Heart right ventricle (tissue), 16 donors: ENCODE results near the gene FAHD1. TPM values are rescaled to one million over a fixed set of nuclear protein-coding genes. Genes with fewer than 3 reads are reported as not detected.

Experiments used
- ATAC-seq, 8 donors: fragments of 200-7000 bp; cut with Tn5 transposase; one replicate each; pipeline ENCODE4 v1.9.1; 2020; ENCODE audit warnings: mild to moderate bottlenecking in 8 of 8, moderate library complexity in 8 of 8, moderate number of reproducible peaks in 1 of 8
- DNase-seq, 2 donors: peaks; one replicate each; pipeline ENCODE4 v3.0.0-alpha.2; 2020
- H3K27ac ChIP-seq, 10 donors: fragments of 200-600 bp; sonication (generic) in 2 of 10; one replicate each; pipeline versions ENCODE4 v1.5.0 to v1.8.0; 2020 to 2022; ENCODE audit warnings: mild to moderate bottlenecking in 3 of 10
- H3K27me3 ChIP-seq, 7 donors: fragments of 200-600 bp; one replicate each; pipeline ENCODE4 v1.8.0; 2021 to 2022; ENCODE audit warnings: mild to moderate bottlenecking in 2 of 7
- H3K36me3 ChIP-seq, 9 donors: fragments of 200-600 bp; sonication (generic) in 1 of 9; one replicate each; pipeline versions ENCODE4 v1.5.0 to v1.8.0; 2020 to 2022; ENCODE audit warnings: mild to moderate bottlenecking in 2 of 9
- H3K4me1 ChIP-seq, 9 donors: fragments of 200-600 bp; sonication (generic) in 1 of 9; one replicate each; pipeline versions ENCODE4 v1.5.0 to v1.8.0; 2020 to 2022; ENCODE audit warnings: mild to moderate bottlenecking in 4 of 9
- H3K4me3 ChIP-seq, 10 donors: fragments of 200-600 bp; sonication (generic) in 2 of 10; one replicate each; pipeline versions ENCODE4 v1.5.0 to v1.8.0; 2020 to 2022; ENCODE audit warnings: mild to moderate bottlenecking in 7 of 10, moderate library complexity in 2 of 10
- H3K9me3 ChIP-seq, 11 donors: fragments of 200-600 bp in 10 of 11; sonication (generic) in 2 of 11; one replicate each; pipeline versions ENCODE4 v1.5.0 to v1.8.0; 2013 to 2022; ENCODE audit warnings: mild to moderate bottlenecking in 2 of 11, control low read depth in 1 of 11, moderate library complexity in 1 of 11
- CTCF ChIP-seq, 9 donors: fragments of 200-600 bp; sonication (generic) in 2 of 9; IDR thresholded peaks; one replicate each; pipeline versions ENCODE4 v1.5.0 to v1.8.0; 2021 to 2022; ENCODE audit warnings: antibody characterized with exemption in 9 of 9, mild to moderate bottlenecking in 5 of 9, moderate library complexity in 1 of 9
- WGBS, 2 donors: extraction: QIAGEN DNeasy Blood & Tissue Kit; methylation state at CpG; one replicate each; pipeline ENCODE4 v1.1.7; 2013; ENCODE audit warnings: inconsistent platforms in 1 of 2; 5-methylcytosine and 5-hydroxymethylcytosine counted together
- intact Hi-C, 10 donors: fragments of 100-400 bp; cut with DNase I; formaldehyde crosslinking; loops; one replicate each; pipeline versions ENCODE4 v1.11.1 to v1.14.2; 2022
- polyA plus RNA-seq, 2 donors: library from polyadenylated mRNA; stranded (reverse); fragments of 200-250 nt; gene quantifications; one replicate each; pipeline ENCODE4 v1.2.3, GENCODE V29; 2013
- total RNA-seq, 10 donors: library from RNA; stranded (reverse); fragmentation: NEBNext Ultra II Directional in 3 of 10; extraction: Animal tissue kit (Norgen Biotek cat#: 25700) in 3 of 10; gene quantifications; one replicate each; pipeline versions ENCODE4 v1.2.1 to v1.2.4, GENCODE V29; 2021 to 2023
- donor health status: Arrhythmogenic right ventricular cardiomyopathy.
- donor health status: ischemic (EF 13 %, LVEDD 7.1; RV severe dilation, severe dysfunction).
- donor health status: healthy with polysubstance abuse.
- donor health status: DM: no; HTN: yes; CAD: no.
- donor health status: DM: no; HTN: no; CAD: no.
- donor health status: ischemic (EF 25% LVEDD 6.9; RV normal size, moderate dysfunction).
- donor health status: ischemic (EF 25% LVEDD 5.7; RV mildly dilated, moderate dysfunction).
- donor health status: healthy.
- donor health status: DM: yes; HTN: yes; CAD: no.
- donor health status: Ischemic cardiomyopathy.
- donor health status: ischemic (EF 35%, LVEDD 5.7; RV mildly dilated, moderate dysfunction).
- donor health status: nonischemic (EF 11% LVEDD 7.7; RV severe dilation, severe dysfunction).
- donor health status: DM: yes; HTN: yes; CAD: no.
- donor health status: PGD.
- donor health status: ischemic (EF 29% LVEDD 5.4; RV normal size, mild dysfunction).
- donor health status: nonischemic (EF 23%, LVEDD 6.1; RV moderate dilation, normal function).

FAHD1 gene
- total and polyA plus RNA-seq, 12 donors: 16.2 to 47.6 (median 31.5) TPM

- no peaks in the 10 kb centered on the region for H3K27me3 ChIP-seq
- H3K27ac ChIP-seq: no peak overlapping the region
- H3K4me1 ChIP-seq: no peaks in the 10 kb centered on the region
- peaks cover 0 to 44% (median 7%) of the 10 kb centered on the region in 9 donors for H3K36me3 ChIP-seq
- DNase-seq (peak in 1 of 2 donors; percentile 2), ATAC-seq (peak in 1 of 8 donors; percentile 20)
- no peak for TF ChIP-seq CTCF (IDR thresholded peaks at IDR 0.05)
- intact Hi-C loops: loop anchor here in 1 of 10 donors (10.0 kb wide), 1 partner anchor 58 kb away; no protein-coding TSS in a partner anchor
- peaks cover 0 to 10% (median 0%) of the 10 kb centered on the region in 11 donors for H3K9me3 ChIP-seq
- H3K4me3 ChIP-seq: no peak overlapping the region
- 87 to 89% methylated on average over 32 to 33 of the region's 33 CpGs for WGBS, 2 donors
Observed at GRCh38 chr16:1792836-1793577, 34.0 kb upstream of the FAHD1 start.

- H3K4me3 ChIP-seq: no peak within 1 kb of the TSS
- no peak within 1 kb of the TSS for H3K27ac ChIP-seq
- H3K27me3 ChIP-seq: no peaks in the 10 kb centered on the region
- ATAC-seq (peak in 2 of 8 donors; percentile 16 to 19), DNase-seq (no peak)
- TF ChIP-seq CTCF (IDR thresholded peaks at IDR 0.05): no peak
- peaks cover 0 to 16% (median 0%) of the 10 kb centered on the region in 11 donors for H3K9me3 ChIP-seq
- no peaks in the 10 kb centered on the region for H3K4me1 ChIP-seq
- 63 to 66% methylated on average over 28 of the region's 28 CpGs for WGBS, 2 donors
- intact Hi-C loops: loop anchor here in 1 of 10 donors (10.0 kb wide), 1 partner anchor 59 kb away; no protein-coding TSS in a partner anchor
- peaks cover 0 to 37% (median 1%) of the 10 kb centered on the region in 9 donors for H3K36me3 ChIP-seq
Observed at GRCh38 chr16:1793578-1794220, 33.3 kb upstream of the FAHD1 start, which contains the start of gene IGFALS. TSS of gene IGFALS (minus strand) at chr16:1793705. CDS start at chr16:1793652, 53 bp downstream.

- Histone ChIP-seq H3K4me1 (no peaks in the 10 kb centered on the region), H3K4me3 (no peak overlapping the region), H3K27me3 (no peaks in the 10 kb centered on the region), H3K36me3 (peaks cover 0 to 31% (median 0%) of the 10 kb centered on the region in 9 donors), H3K9me3 (peaks cover 0 to 16% (median 0%) of the 10 kb centered on the region in 11 donors), H3K27ac (no peak overlapping the region)
- ATAC-seq (peak in 2 of 8 donors; percentile 7 to 10), DNase-seq (peak in 1 of 2 donors; percentile 3)
- intact Hi-C loops: loop anchor here in 1 of 10 donors (10.0 kb wide), 1 partner anchor 60 kb away; no protein-coding TSS in a partner anchor
- WGBS, 2 donors: 63 to 64% methylated on average over 18 of the region's 18 CpGs
- TF ChIP-seq CTCF (IDR thresholded peaks at IDR 0.05): no peak
Observed at GRCh38 chr16:1794221-1794871, 32.7 kb upstream of the FAHD1 start.
